GM23248 (cell line): Measurements from ENCODE around the gene KCNA5.

Experiments used
- EZH2 ChIP-seq: fragments of 200-600 bp; sonication (generic); IDR thresholded peaks from 2 replicates; pipeline ENCODE4 v1.6.1; 2018; ENCODE audit warnings: antibody characterized with exemption, mild to moderate bottlenecking; ENCODE audit not compliant: insufficient read depth, poor library complexity, severe bottlenecking
- EZH2phosphoT487 ChIP-seq: fragments of 200-600 bp; sonication (generic); IDR thresholded peaks from 2 replicates; pipeline ENCODE4 v1.6.1; 2018; ENCODE audit warnings: antibody characterized with exemption, moderate library complexity, mild to moderate bottlenecking, low read depth; ENCODE audit not compliant: insufficient read depth

GRCh38 chr12:5059358-5059757 is 15.7 kb downstream of the KCNA5 start:
- TF ChIP-seq EZH2 (no peak), EZH2phosphoT487 (no peak)
